T-helper 1 cell treated with Interleukin-12 subunit alpha and Interleukin-12 subunit beta and Interleukin-4 antibody, amounts not matched to agents 30 μg/mL and 1 μg/mL, for 36 hours (primary cell): Measurements from ENCODE around the gene RDX.

Experiments used
- H3K27ac Mint-ChIP-seq: one replicate; pipeline ENCODE4 v1.8.0; 2021; ENCODE audit warnings: mild to moderate bottlenecking, mixed read lengths
- H3K27me3 Mint-ChIP-seq: one replicate; pipeline ENCODE4 v1.8.0; 2021; ENCODE audit warnings: low read depth, mixed read lengths
- H3K36me3 Mint-ChIP-seq: one replicate; pipeline ENCODE4 v1.8.0; 2021; ENCODE audit warnings: low read depth, mixed read lengths
- H3K4me1 Mint-ChIP-seq: one replicate; pipeline ENCODE4 v1.8.0; 2021; ENCODE audit warnings: low read depth, mixed read lengths
- H3K4me3 Mint-ChIP-seq: one replicate; pipeline ENCODE4 v1.8.0; 2021; ENCODE audit warnings: mild to moderate bottlenecking, moderate library complexity, mixed read lengths
- H3K9me3 Mint-ChIP-seq: one replicate; pipeline ENCODE4 v1.8.0; 2021; ENCODE audit warnings: mixed read lengths

The RDX gene

GRCh38 chr11:110296226-110297075 is at the start of gene RDX:
Gene RDX (minus strand): TSS chr11:110296614. CDS start chr11:110279692, 16,922 bp downstream.
- Mint-ChIP-seq H3K36me3 (peaks cover 4% of the 10 kb centered on the region), H3K4me1 (peaks cover 35% of the 10 kb centered on the region), H3K27me3 (no peaks in the 10 kb centered on the region), H3K9me3 (no peaks in the 10 kb centered on the region), H3K4me3 (peak within 1 kb of the TSS; percentile 92), H3K27ac (peak within 1 kb of the TSS; percentile 88)

- Mint-ChIP-seq H3K36me3 (peaks cover 18% of the 10 kb centered on the region), H3K9me3 (peaks cover 18% of the 10 kb centered on the region), H3K4me3 (peak overlapping the region; percentile 56), H3K27ac (peak overlapping the region; percentile 98), H3K27me3 (no peaks in the 10 kb centered on the region), H3K4me1 (peaks cover 67% of the 10 kb centered on the region)
These were observed 49.3 kb upstream of the RDX start for GRCh38 chr11:110345743-110346142.

- H3K36me3 Mint-ChIP-seq, result peaks cover 29% of the 10 kb centered on the region
- no peaks in the 10 kb centered on the region for H3K27me3 Mint-ChIP-seq
- peaks cover 53% of the 10 kb centered on the region for H3K4me1 Mint-ChIP-seq
- H3K27ac Mint-ChIP-seq, result no peak overlapping the region
- H3K9me3 Mint-ChIP-seq, result peaks cover 22% of the 10 kb centered on the region
- no peak overlapping the region for H3K4me3 Mint-ChIP-seq
These were observed 44.0 kb upstream of the RDX start for GRCh38 chr11:110340436-110340835.

GRCh38 chr11:110339456-110340250 is 43.2 kb upstream of the RDX start:
- Mint-ChIP-seq H3K36me3 (peaks cover 28% of the 10 kb centered on the region), H3K9me3 (peaks cover 18% of the 10 kb centered on the region), H3K4me1 (peaks cover 48% of the 10 kb centered on the region), H3K27me3 (no peaks in the 10 kb centered on the region), H3K27ac (peak overlapping the region; percentile 87), H3K4me3 (peak overlapping the region; percentile 35)

GRCh38 chr11:110338684-110339083 is 42.3 kb upstream of the RDX start:
- Mint-ChIP-seq H3K27me3 (no peaks in the 10 kb centered on the region), H3K27ac (peak overlapping the region; percentile 68), H3K9me3 (peaks cover 14% of the 10 kb centered on the region), H3K4me3 (peak overlapping the region; percentile 9), H3K4me1 (peaks cover 43% of the 10 kb centered on the region), H3K36me3 (peaks cover 23% of the 10 kb centered on the region)

GRCh38 chr11:110337570-110338193 is 41.3 kb upstream of the RDX start:
- H3K9me3 Mint-ChIP-seq, result peaks cover 5% of the 10 kb centered on the region
- H3K27me3 Mint-ChIP-seq, result no peaks in the 10 kb centered on the region
- H3K36me3 Mint-ChIP-seq, result peaks cover 18% of the 10 kb centered on the region
- no peak overlapping the region for H3K4me3 Mint-ChIP-seq
- H3K27ac Mint-ChIP-seq, result peak overlapping the region; percentile 69
- H3K4me1 Mint-ChIP-seq, result peaks cover 37% of the 10 kb centered on the region

GRCh38 chr11:110336054-110336453 is 39.6 kb upstream of the RDX start:
- peaks cover 38% of the 10 kb centered on the region for H3K4me1 Mint-ChIP-seq
- no peaks in the 10 kb centered on the region for H3K27me3 Mint-ChIP-seq
- no peak overlapping the region for H3K27ac Mint-ChIP-seq
- H3K9me3 Mint-ChIP-seq, result peaks cover 9% of the 10 kb centered on the region
- peaks cover 19% of the 10 kb centered on the region for H3K36me3 Mint-ChIP-seq
- H3K4me3 Mint-ChIP-seq, result no peak overlapping the region

- no peak overlapping the region for H3K27ac Mint-ChIP-seq
- peaks cover 4% of the 10 kb centered on the region for H3K9me3 Mint-ChIP-seq
- no peak overlapping the region for H3K4me3 Mint-ChIP-seq
- peaks cover 18% of the 10 kb centered on the region for H3K36me3 Mint-ChIP-seq
- peaks cover 38% of the 10 kb centered on the region for H3K4me1 Mint-ChIP-seq
- H3K27me3 Mint-ChIP-seq, result no peaks in the 10 kb centered on the region
These were observed 38.9 kb upstream of the RDX start for GRCh38 chr11:110335358-110335757.

- peaks cover 13% of the 10 kb centered on the region for H3K36me3 Mint-ChIP-seq
- no peak overlapping the region for H3K4me3 Mint-ChIP-seq
- no peaks in the 10 kb centered on the region for H3K27me3 Mint-ChIP-seq
- peaks cover 34% of the 10 kb centered on the region for H3K4me1 Mint-ChIP-seq
- H3K9me3 Mint-ChIP-seq, result peaks cover 4% of the 10 kb centered on the region
- H3K27ac Mint-ChIP-seq, result no peak overlapping the region
These were observed 35.2 kb upstream of the RDX start for GRCh38 chr11:110331626-110332025.

GRCh38 chr11:110329445-110329844 is 33.0 kb upstream of the RDX start:
- H3K27me3 Mint-ChIP-seq, result no peaks in the 10 kb centered on the region
- H3K4me3 Mint-ChIP-seq, result peak overlapping the region; percentile 96
- peaks cover 13% of the 10 kb centered on the region for H3K36me3 Mint-ChIP-seq
- H3K9me3 Mint-ChIP-seq, result peaks cover 4% of the 10 kb centered on the region
- peaks cover 35% of the 10 kb centered on the region for H3K4me1 Mint-ChIP-seq
- peak overlapping the region; percentile 97 for H3K27ac Mint-ChIP-seq

- Mint-ChIP-seq H3K4me3 (peak overlapping the region; percentile 96), H3K36me3 (peaks cover 10% of the 10 kb centered on the region)
These were observed 31.1 kb upstream of the RDX start for GRCh38 chr11:110327508-110327907.

GRCh38 chr11:110323786-110324185 is 27.4 kb upstream of the RDX start:
- peaks cover 2% of the 10 kb centered on the region for H3K36me3 Mint-ChIP-seq
- H3K9me3 Mint-ChIP-seq, result no peaks in the 10 kb centered on the region
- H3K4me1 Mint-ChIP-seq, result peaks cover 19% of the 10 kb centered on the region
- H3K27ac Mint-ChIP-seq, result no peak overlapping the region
- no peaks in the 10 kb centered on the region for H3K27me3 Mint-ChIP-seq
- no peak overlapping the region for H3K4me3 Mint-ChIP-seq

More at GRCh38 chr11:110327508-110327907, 31.1 kb upstream of the RDX start:
- peaks cover 4% of the 10 kb centered on the region for H3K9me3 Mint-ChIP-seq
- no peaks in the 10 kb centered on the region for H3K27me3 Mint-ChIP-seq
- H3K27ac Mint-ChIP-seq, result peak overlapping the region; percentile 97
- peaks cover 34% of the 10 kb centered on the region for H3K4me1 Mint-ChIP-seq

GRCh38 chr11:110319501-110319900 is 23.1 kb upstream of the RDX start:
- no peaks in the 10 kb centered on the region for H3K27me3 Mint-ChIP-seq
- H3K9me3 Mint-ChIP-seq, result no peaks in the 10 kb centered on the region
- H3K27ac Mint-ChIP-seq, result no peak overlapping the region
- no peak overlapping the region for H3K4me3 Mint-ChIP-seq
- no peaks in the 10 kb centered on the region for H3K36me3 Mint-ChIP-seq
- H3K4me1 Mint-ChIP-seq, result peaks cover 5% of the 10 kb centered on the region

- Mint-ChIP-seq H3K4me3 (no peak overlapping the region), H3K36me3 (no peaks in the 10 kb centered on the region), H3K27me3 (no peaks in the 10 kb centered on the region), H3K4me1 (peaks cover 2% of the 10 kb centered on the region), H3K9me3 (no peaks in the 10 kb centered on the region), H3K27ac (no peak overlapping the region)
These were observed 22.4 kb upstream of the RDX start for GRCh38 chr11:110318638-110319404.
